HG02981 (cell line): ENCODE measurements around the gene PRDM13.
"Not testable (repeated sequence)": the region's sequence is repeated elsewhere in the genome, so short reads cannot be mapped to it uniquely, and the experiment has no call there.

ENCODE experiments used
- ATAC-seq: cut with Tn5 transposase; IDR thresholded peaks from one replicate; pipeline ENCODE4 v1.9.1; 2021; ENCODE audit warnings: mild to moderate bottlenecking, moderate library complexity; ENCODE audit not compliant: unreplicated experiment

Gene PRDM13

DNA sequence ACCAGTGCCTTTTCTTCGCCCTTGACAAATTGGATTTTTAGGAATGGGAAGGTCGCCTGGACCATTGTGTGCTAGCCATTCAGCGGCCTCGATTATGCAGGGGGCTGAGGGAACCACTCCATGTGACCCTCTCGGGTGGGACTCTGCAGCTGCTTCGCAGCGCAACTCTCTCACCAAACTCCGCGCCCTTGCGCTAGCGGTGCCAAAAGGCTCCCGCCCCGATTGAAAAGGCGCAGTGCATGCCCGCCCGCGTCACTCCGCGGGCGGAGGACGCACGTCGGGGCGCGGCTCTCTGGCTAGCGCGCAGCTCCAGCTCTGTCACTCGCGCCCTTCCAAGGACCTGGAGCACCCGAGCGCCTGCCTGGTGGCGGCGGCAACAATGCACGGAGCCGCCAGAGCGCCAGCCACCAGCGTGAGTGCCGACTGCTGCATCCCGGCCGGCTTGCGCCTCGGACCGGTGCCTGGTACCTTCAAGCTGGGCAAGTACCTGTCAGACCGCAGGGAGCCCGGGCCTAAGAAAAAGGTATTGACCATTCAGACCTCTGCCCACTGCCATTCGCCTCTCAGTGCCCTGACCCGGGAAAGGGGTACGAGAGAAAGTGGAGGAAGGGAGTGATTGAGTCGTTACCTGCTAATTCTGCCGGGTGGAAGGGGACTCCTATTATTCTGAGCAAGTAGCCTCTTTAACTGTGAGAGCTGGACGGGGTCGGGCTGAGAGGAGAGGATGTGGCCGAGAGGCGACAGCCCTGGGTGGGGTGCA is at the start of gene PRDM13:
PRDM13 (plus strand) TSS at position 178 of the 760 bp plus-strand sequence; CDS start at position 380, 202 bp downstream.
- no peak for ATAC-seq

- no peak for ATAC-seq
These were observed 47.6 kb upstream of the PRDM13 start for GRCh38 chr6:99559057-99559456.

DNA sequence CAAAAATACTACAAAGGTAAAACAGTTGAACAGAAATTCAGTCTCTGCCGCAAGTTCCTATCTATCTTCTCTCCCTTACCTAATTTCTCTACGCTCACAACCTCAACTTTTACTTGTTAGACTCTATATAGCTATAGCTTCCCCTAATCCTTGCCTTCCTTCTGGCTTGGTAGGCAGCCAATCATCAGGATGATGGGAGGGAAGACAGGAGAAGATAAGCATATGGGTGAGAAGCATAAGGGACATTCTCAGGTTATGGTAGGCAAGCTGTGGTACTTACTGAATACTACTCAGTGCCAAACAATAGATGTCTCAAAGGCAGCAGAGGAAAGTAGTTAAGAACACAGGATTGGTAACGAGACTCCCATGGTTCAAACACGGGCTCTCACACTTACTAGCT is 46.0 kb upstream of the PRDM13 start:
- no peak for ATAC-seq

DNA sequence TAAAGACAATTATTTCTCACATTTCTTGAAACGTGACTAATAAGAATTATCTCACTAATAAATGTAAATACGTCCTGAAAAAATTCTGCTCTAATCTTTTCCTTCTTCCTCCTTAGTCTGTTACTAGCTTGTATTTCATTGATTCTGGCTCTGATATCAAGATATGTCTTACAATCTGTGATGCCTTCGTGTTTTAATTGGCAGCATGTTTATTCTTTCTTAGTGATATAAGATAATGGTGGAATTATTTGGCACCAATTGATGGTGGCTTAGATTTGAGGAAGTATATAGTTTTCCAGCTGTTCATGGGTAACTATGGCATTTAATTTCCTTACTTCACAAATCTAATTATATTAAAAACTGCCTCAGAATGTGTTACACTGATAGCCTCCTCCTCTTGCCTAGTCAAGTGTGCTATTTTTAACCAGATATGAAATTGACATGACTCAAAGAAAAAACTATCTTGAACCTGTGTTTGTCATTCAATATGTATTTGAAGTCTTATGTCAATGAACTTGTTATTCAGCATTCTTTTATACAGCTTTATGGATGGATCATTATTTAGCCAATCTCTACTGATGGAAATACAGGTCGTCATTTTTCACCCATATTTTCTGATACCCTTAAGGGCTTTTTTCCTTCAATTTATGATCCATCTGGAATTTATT is 43.4 kb upstream of the PRDM13 start:
- ATAC-seq: no peak

DNA sequence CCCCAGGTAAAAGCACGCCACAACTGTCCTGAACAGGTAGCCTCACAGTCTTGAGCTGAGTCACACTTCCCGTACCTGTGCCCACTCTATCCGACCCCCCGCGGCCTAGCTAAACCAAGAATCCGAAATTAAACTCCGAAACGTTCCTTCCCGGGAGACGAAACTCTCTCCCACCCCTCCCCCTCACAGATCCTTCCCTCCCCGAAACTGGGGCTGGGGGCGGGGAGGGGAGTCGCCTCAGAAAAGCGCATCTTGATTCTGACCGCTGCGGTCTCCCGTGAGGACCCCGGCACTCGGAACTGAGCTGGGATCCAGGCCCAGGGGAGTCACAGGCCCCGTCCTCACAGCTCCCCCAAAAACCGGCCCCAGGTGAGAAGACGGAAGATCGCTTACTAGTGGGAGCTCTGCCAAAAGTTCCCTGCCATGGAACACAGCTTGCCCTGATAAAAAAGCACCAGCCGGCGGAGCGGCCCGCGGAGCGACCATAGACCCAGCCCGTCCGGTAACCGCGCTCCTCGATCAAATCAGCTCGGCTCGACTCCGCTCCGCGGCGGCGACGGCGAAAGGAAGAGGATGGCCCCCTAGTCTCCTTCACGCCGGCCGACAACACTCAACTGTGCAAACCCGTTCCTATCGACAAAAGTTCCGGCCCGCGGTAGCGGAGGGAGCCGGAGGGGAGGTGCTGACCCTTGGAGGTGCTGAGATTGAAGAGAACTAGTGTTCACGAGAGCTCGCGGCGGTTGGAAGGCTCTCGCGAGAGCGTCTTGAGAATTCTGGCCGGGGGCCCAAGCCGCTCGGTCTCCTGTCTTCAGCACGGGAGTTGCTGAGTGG is 38.3 kb upstream of the PRDM13 start, which contains the start of gene CCNC:
CCNC (minus strand) TSS at position 558 of the 831 bp plus-strand sequence; CDS start at position 425, 133 bp downstream.
- ATAC-seq: peak; percentile 97

DNA sequence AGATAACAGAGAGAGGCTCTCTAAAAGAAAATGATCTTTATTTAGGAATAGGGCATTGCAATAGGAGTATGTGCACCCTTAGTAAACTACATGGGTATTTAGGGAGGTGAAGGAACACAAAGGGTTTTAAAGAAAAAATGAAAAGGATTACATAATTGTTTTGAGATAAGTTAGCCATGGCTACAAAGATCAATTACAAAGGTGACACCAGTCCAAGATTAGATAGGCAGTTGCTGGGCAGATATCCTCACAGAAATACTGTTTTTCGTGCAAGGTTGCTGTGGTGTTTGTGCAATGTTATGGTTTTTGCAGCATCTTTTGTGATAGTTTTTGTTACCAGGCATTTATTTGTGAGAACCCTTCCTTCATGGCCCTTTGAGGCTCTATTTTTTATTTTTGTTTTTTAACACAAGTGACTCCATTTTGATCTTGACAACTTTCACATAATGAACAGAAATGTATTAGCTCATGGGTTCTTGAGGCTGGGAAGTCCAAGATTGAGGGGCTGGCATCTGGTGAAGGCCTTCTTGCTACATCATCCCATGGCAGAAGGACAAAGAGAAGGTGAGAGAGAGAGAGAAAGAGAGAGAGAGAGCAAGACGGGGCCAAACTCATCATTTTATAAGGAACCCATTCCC is 32.5 kb upstream of the PRDM13 start:
- ATAC-seq: no peak

GRCh38 chr6:99575544-99576227 is 30.9 kb upstream of the PRDM13 start:
- no peak for ATAC-seq

- no peak for ATAC-seq
These were observed 26.9 kb upstream of the PRDM13 start for GRCh38 chr6:99579781-99580180.

DNA sequence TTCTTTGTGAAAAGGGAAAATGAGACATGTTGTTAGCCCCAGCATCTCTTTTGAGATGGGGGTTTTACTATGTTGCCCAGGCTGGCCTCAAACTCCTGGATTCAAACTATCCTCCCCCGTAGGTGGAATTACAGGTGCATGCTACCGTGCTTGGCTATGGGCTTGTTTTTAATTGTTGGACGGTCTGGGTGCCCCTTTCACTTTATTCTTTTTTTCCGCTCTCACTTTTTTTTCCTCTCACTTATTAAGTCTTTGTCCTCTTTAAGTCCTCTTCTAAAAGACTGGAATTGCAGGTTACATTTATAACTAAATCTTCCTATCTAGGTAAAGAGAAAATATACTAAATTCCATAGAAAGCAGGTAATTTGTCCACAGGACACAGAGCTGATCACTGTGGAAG is 18.8 kb upstream of the PRDM13 start:
- no peak for ATAC-seq

DNA sequence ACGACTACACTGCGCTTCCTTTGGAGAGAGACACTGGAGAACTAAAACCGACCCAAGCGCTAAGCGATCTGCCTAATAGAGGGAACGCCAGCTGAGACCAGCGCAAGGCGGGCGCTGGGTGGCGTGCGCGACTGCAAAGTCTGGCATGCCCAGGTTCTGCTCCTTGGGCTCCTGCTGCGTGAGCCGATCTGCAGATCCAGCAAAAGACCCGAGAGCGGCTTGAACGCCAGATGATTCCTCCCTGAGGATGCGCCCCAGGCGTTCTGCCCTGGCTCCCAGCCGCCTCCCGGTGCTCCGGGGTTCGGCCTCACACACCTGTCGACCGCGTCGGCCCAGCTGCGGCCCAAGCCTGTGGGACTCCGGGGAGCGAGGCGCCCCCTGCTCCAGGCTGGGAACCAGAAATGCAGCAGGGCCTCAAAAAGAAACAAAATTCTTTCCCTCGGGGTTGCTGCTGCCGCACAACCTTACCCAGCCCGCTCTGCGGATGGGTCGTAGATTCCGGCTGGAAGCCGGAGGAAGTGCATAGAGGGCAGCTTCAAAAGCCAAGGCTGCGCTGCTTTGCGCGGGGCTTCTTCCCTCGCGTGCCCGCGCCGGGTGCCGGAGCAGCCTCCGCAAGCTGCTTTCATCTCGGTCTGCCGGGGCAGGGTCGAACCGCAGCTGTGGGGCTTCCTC is 17.9 kb upstream of the PRDM13 start:
- ATAC-seq: peak; percentile 88

DNA sequence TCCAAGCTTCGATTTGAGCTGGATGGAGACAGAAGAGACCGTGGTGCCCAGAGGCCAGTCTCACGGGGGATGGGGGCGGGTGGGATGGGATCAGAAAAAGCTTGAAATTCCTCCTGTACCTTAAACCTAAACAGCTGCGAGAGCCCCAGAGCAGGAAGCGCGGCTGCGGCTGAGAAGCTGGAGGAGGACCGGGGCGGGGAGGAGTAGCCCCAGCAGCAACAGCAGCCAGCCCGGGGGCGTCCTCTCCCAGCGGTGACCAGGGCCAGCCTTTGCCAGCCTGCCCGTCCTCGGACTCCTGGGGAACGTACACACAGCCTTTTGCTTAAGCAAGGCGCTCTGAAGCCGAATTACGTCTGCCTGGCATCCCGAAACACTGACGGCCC is 17.4 kb upstream of the PRDM13 start:
- peak; percentile 20 for ATAC-seq

DNA sequence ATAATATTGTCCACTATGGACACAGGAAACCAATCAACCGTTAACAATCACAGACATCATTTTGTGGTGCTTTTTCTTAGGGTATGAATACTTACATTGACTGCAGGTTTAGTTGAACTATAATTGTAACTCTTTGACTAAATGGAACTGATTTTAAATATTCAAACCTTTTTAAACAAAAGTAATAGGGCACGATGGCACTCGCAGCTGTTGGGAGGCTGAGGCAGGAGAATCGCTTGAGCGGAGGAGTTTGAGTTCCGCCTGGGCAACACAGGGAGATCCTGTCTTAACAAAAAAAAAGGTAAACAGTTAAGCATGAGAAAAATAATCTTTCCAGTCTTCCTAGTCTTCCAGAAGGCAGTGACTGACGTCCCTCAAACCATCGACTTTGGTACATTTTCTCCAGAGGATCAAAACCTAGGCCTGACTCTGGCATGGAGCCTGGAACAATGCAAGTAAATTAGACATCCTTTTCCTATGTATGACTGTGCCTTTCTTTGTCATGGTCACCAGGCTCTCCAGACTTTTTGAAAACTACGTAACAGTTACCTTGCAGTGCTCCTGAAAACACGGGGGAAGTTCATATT is 16.6 kb upstream of the PRDM13 start:
- ATAC-seq: no peak

- no peak for ATAC-seq
These were observed 15.6 kb upstream of the PRDM13 start for GRCh38 chr6:99590728-99591672.

DNA sequence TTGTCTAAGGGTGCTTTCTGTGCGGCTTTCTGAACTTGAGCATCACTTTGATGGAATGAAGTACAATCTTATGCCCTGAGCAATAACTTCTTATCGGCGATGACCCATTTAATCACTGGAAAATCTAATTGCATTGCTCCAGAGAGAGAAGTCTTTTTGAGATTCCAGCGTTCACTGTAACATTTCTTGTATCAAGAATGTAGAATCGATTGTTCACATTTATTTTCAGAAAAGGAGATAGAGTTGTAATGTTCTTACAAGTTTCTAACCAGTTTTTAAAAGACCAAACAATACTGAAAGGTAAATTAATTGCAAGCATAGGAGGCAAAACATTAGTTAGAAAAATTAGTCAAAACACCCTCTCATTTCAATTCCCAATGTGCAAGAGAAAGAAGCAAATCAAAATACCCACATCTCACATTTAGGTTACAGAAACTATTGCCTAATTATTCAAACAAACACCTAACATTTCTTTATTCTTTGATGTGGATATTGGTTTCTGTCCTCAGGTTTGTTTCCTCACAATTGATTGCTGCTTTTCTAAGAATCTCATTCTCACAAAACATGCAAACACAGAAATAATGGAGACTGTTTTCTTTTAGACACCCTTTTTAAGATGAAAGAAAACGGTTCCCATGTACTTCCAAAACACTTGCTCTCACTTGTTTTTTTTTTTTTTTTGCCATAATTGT is 14.8 kb upstream of the PRDM13 start:
- ATAC-seq: no peak

- ATAC-seq: no peak
These were observed 13.7 kb upstream of the PRDM13 start for GRCh38 chr6:99592900-99593299.

DNA sequence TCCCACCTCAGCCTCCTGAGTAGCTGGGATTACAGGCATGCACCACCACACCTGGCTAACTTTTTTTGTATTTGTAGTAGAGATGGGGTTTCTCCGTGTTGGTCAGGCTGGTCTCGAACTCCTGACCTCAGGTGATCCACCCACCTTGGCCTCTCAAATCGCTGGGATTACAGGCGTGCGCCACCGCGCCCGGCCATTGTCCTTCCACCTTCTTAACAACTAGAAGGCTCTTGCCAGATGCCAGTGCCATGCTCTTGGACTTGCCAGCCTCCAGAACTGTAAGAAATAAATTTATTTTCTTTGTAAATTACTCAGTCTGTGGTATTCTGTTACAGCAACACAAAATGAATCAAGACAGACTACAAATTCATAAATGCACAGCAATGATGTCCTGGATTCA is 11.9 kb upstream of the PRDM13 start:
- ATAC-seq: not testable (repeated sequence)

DNA sequence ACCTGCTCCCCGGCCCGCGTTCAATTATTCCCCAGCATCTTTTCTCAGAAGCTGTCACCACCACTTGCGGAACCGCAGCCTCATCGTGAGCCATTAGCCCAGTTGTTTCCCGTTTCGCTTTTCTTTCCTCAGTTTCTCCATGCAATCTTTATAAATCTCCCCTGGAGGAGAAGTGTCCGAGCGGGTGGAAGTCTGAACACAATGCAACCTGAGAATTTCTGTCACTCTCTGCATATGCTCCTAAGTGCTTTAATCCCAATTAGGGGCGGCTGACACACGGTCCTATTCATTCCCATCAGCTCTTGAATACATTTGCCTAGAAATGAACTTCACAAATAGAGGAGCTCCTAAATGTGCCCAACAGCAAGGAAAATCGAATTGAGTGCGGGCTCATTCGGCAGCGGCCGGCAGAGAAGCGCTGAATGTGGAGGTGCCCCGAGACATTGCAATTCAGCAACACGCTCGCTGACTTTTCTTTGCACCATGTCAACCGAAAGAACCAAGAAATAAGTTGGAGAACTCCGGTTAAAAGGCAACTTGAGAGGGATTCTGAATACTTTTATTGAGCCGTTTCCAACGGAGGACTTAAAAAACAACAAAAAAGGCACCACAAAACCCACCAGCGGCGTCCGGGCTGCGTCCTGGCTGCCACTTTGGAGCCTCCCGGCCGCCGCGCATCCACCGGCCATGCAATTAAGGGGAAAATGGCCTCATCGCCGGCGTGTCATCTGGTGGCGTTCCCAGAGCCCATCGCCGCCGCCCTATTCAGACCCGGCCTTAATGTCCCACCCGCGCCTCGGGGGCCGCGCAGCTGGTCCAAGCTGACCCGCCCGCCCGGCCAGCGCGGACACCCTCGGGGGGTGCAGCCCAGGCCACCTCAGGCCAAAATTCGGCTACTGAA is 3.9 kb upstream of the PRDM13 start:
- ATAC-seq: no peak
